ENCODE measurements around the gene EPHB4. TPM values are rescaled to one million over a fixed set of nuclear protein-coding genes. Genes with fewer than 3 reads are reported as not detected.

EPHB4 gene
- total and polyA plus RNA-seq, 2 of the 8 experiments (the other 6 are each of a cell fraction or from before 2014, with no cell fraction given) = 85.0 to 113 TPM

GRCh38 chr7:100779359-100779758 is 48.0 kb downstream of the EPHB4 start (continued):
- no peak for TF ChIP-seq CHD7 (IDR thresholded peaks at IDR 0.05; ENCODE audit: insufficient replicate concordance, low read length)
- TF ChIP-seq RFX5 (IDR thresholded peaks at IDR 0.05; ENCODE audit: borderline replicate concordance, low read depth, low read length) = no peak
- no peak for TF ChIP-seq ZNF274 (IDR thresholded peaks at IDR 0.05; ENCODE audit: borderline replicate concordance, extremely low read depth, low read length)
- no peak for TF ChIP-seq GABPA (IDR thresholded peaks at IDR 0.05; ENCODE audit: borderline replicate concordance, insufficient read depth, low read length)
- no peak for TF ChIP-seq POLR2AphosphoS5 (IDR thresholded peaks at IDR 0.05; ENCODE audit: low read depth, low read length)
- no peak for TF ChIP-seq BACH1 (IDR thresholded peaks at IDR 0.05; ENCODE audit: low read length)
- TF ChIP-seq RXRA (IDR thresholded peaks at IDR 0.05; ENCODE audit: insufficient read depth, low read depth, low read length) = no peak
- TF ChIP-seq, protein P1, sequence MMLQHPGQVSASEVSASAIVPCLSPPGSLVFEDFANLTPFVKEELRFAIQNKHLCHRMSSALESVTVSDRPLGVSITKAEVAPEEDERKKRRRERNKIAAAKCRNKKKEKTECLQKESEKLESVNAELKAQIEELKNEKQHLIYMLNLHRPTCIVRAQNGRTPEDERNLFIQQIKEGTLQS (IDR thresholded peaks at IDR 0.05; ENCODE audit: insufficient read depth, low read depth, low read length) = no peak
- no peak for TF ChIP-seq HDAC2 (IDR thresholded peaks at IDR 0.05; ENCODE audit: borderline replicate concordance in 1 of 2, low read depth in 2 of 2, low read length in 2 of 2)

Measured in H1 (cell line).